LNCaP clone FGC (cell line): ENCODE results near the gene PROK1.

Experiments
- DNase-seq: peaks from one replicate; pipeline ENCODE4 v3.0.0-alpha.2; 2011; ENCODE audit warnings: low read depth
- H3K4me3 ChIP-seq: 2 replicates; pipeline ENCODE4 v1.5.1; 2011; ENCODE audit warnings: mild to moderate bottlenecking, low read depth, low read length, control low read depth
- TF ChIP-seq, protein P1 (sequence below): IDR thresholded peaks from 2 replicates; pipeline ENCODE4 v1.5.1; 2012; ENCODE audit warnings: mild to moderate bottlenecking; ENCODE audit not compliant: control insufficient read depth, insufficient read depth; ENCODE audit errors: extremely low read depth

The PROK1 gene

DNA sequence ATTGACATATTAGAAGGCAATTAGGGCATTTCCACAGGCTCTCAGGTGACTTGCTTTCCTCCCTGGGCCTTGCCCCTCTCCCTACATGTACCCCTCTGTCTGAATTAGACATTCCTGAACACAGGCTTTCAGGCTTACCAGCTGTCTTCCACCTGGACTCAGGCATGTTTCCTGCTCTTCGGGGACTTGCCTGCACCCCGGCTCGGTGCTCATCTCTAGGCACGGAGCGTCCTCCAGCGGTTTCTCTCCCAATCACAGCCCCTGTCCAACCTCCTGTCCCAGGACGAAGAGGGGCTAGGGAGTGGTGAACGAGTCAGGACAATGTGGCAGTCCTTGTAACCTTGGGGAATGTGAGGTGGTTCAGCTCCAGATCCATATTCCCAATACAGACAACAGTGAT lies 4.2 kb downstream of the PROK1 start:
- DNase-seq: no peak
- TF ChIP-seq, protein P1, sequence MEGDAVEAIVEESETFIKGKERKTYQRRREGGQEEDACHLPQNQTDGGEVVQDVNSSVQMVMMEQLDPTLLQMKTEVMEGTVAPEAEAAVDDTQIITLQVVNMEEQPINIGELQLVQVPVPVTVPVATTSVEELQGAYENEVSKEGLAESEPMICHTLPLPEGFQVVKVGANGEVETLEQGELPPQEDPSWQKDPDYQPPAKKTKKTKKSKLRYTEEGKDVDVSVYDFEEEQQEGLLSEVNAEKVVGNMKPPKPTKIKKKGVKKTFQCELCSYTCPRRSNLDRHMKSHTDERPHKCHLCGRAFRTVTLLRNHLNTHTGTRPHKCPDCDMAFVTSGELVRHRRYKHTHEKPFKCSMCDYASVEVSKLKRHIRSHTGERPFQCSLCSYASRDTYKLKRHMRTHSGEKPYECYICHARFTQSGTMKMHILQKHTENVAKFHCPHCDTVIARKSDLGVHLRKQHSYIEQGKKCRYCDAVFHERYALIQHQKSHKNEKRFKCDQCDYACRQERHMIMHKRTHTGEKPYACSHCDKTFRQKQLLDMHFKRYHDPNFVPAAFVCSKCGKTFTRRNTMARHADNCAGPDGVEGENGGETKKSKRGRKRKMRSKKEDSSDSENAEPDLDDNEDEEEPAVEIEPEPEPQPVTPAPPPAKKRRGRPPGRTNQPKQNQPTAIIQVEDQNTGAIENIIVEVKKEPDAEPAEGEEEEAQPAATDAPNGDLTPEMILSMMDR: no peak
- H3K4me3 ChIP-seq: no peak overlapping the region

DNA sequence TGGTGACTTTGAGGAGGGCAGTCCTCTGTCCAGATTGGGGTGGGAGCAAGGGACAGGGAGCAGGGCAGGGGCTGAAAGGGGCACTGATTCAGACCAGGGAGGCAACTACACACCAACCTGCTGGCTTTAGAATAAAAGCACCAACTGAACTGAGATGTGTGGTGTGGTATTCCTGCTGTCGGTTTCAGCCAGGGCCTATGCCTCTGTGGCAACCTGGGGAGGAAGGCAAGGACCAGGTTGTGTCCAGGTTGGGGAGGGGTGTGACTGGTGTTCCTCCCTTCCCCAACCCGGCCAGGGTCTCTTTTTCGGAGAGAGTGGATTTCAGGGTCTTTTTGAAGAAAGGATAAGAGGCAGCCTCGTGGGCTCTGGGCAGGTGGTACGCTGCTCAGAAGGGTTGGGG lies 6.3 kb downstream of the PROK1 start:
- TF ChIP-seq, protein P1: no peak
- H3K4me3 ChIP-seq: no peak overlapping the region

DNA sequence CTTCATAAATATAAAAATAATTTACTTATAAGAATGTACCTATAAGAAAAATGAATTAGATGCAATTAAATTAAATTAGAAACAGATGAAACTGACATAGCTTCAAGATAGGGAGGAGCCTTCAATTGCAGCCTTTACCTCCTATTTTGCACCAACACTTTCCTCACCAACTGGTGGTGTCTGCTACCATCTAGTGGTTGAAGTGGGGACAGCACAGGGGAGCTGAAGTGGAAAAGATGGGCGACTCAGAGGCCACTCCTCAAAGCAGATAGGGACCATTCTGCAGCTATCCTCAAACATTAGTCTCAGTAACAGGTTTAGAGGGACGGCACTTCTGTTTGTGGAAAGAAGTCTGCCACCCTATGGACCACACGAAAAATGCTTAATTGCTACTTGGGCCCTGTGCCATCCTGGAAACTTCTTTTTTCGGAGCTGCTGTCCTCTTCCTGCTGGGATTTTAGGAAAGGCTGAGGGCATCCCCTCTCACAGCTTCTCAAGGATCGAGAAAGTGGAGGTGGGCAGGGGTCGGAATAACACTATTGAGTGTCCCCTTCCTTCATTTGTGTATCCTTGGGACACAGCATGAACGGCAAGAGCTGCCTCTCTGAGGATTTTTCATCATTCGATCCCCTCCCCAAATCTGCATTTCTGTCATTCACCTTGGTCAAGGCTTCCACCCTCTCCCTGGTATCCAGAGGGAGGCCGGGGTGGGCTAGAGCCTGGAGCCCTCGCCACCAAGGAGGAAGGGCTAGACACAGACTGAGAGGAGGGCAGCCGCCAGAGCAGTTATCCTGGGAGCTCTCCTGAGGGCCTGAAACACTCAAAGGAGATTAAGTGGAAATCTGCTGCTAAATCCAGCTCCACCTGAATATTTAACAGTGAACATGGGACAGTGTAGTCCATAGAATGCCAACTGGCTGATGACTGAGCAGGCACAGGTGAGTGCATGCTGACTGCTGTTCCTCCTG lies 9.6 kb downstream of the PROK1 start:
- no peak overlapping the region for H3K4me3 ChIP-seq
- TF ChIP-seq, protein P1: peak; percentile 99
- peak; percentile 41 for DNase-seq

More for the DNA sequence above, 6.3 kb downstream of the PROK1 start:
- no peak for DNase-seq

DNA sequence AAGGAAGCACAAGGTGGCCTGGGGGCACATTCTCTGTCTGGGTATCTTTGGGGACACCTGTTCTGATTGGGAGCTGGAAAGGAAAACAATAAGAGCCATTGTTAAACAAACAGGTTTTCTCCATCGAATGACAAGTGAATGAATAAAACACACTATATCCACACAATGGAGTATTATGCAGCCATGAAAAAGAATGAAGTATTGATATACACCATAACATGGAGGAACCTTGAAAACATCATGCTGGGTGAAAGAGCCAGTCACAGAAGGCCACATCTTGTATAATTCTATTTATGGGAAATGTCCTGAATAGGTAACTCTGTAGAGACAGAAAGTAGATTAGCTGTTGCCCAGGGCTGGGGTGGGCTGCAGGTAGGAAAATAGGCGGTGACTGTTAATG lies 11.1 kb downstream of the PROK1 start:
- no peak overlapping the region for H3K4me3 ChIP-seq
- no peak for DNase-seq
- TF ChIP-seq, protein P1: no peak

DNA sequence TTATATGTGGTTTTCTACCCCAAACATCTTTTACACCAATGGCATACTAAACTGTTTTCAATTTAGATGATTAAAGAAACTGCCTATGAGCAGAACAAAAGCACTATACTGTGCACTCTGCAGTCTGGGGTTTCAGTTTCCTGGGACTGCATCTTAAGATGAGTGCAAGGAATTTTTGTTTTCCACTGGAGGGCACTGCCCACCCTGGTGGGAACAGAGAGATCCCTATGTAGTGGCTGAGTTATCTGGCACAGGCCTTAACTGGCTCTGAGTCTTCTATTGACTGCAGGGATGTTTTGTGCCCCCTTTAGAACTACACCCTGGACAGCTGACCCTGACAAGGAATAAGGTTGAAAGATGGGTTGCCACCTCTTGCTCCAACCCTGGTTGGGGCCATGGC lies 12.0 kb downstream of the PROK1 start:
- H3K4me3 ChIP-seq: no peak overlapping the region
- DNase-seq: no peak
- TF ChIP-seq, protein P1: no peak

DNA sequence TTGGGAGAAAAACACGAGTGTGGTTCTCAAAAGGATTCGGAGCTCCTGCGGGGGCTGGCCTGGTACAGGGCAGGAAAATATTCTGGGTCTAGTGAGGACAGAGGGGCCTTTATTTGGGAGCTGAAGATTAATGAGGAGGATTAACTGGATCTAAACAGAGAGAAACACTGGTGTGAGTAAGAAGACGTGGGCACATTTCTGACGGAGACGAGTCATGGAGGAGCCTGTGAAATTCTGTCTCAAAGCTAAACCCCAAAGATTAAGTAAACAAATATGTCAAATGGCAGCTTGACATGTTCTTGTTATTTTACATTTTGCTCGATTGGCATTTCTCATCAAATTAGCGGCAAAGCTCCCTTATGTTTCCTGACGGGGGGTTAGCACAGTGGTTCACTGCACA lies 12.8 kb downstream of the PROK1 start:
- no peak for DNase-seq
- TF ChIP-seq, protein P1: no peak
- no peak overlapping the region for H3K4me3 ChIP-seq
